Regular cardiac myocyte (primary cell): Measurements from ENCODE around the gene CYP3A5. TPM values are rescaled to one million over a fixed set of nuclear protein-coding genes. Genes with fewer than 3 reads are reported as not detected.

Source experiments
- total RNA-seq: library from RNA; depleted of rRNA; stranded (reverse); fragments of >200 nt; gene quantifications from 2 replicates; pipeline ENCODE4 v1.2.3, GENCODE V29; 2014

Gene CYP3A5
- under 0.01 TPM in 1 of 2 replicates, not detected in the other for total RNA-seq

DNA sequence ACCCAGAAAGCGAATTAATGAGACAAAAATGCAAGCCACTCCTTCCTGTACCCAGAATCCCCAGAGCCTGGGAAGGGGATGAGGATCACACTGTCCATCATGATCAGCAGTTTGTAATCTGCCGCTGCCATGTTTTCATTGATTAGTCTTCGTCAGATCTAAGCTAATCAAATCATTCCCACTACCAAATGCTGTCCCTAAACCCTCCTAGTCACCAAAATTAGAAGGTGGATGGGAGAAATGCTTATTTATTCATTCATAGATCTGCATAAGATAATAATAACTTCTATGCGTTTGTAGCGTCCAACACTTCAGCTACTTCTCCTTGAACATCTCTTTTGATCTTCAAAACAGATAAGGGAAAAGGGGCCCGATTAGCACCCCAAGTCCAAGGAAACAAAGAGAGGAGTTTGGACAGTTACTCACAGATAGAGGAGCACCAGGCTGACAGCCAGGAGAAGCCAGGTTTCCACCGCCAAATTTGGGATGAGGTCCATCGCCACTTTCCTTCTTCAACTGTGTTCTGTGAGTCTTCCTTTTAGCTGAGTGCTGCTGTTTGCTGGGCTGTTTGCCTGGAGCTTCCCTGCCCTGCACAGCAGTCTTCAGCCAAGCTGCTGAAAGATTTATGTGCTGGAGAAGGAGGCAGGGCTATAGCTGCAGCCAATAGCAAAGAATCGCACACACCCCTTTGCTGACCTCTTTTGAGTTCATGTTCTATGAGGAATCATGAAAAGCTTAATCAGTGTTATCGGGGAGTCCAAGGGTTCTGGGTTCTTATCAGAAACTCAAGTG, at the start of gene CYP3A5:
CYP3A5 (minus strand) TSS at position 597 of the 792 bp plus-strand sequence; CDS start at position 497, 100 bp downstream.

DNA sequence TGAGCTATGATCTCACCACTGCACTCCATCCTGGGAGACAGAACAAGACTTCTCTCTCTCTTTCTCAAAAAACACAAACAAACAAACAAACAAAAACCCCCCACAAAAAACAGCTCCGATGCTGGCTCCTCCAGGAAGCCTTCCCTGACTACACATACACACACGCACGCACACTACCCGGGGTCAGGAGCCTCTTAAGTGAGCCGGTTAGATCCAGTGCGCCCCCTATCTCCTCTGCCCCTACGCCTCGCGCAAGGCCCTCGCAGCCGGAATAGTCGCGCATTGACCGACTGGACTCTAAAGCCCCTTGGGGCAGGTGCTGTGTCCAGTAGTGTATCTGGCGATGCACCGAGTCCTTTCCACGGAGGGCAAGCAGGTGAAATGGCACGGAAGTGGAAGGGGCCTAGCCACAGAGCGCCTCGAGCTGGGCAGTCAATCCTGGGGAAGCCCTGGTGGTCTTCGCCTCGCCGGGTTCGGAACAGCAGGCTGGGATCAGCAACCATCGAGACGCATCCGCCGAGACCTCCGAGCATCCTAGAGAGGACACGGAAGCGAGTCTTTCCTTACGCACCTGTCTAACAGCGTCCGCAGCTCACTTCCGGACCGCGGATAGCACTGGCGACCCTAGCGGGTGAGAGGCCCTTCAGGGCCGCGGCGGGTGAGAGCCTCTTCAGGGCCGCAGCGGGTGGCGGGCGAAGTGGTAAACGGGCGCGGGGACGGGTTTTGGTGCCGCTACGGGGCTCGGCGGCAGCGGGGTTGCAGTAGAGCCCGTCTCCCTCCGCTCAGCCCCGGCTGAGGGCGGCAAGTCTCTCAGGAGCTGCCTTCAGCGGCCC, 63.2 kb downstream of the CYP3A5 start, which contains the start of gene ZSCAN25:
ZSCAN25 (plus strand) TSS at position 588 of the 833 bp plus-strand sequence. CDS start 2,661 bp downstream, outside the sequence.

Other genes with a start within 250 kb of the CYP3A5 start
- 7.6 and 9.2 TPM in 2 replicates for gene PTCD1, start 241.2 kb downstream of the CYP3A5 start, total RNA-seq
- gene CPSF4, start 241.1 kb downstream of the CYP3A5 start, total RNA-seq, result 33.9 and 36.1 TPM in 2 replicates
- 825 and 857 TPM in 2 replicates for gene ATP5MF, start 213.8 kb downstream of the CYP3A5 start, total RNA-seq
- 4.2 and 4.8 TPM in 2 replicates for gene ZNF789, start 207.1 kb downstream of the CYP3A5 start, total RNA-seq
- gene ZNF394, start 179.7 kb downstream of the CYP3A5 start, total RNA-seq, result 30.2 and 36.2 TPM in 2 replicates
- 11.5 and 11.8 TPM in 2 replicates for gene ZKSCAN5, start 175.3 kb downstream of the CYP3A5 start, total RNA-seq
- 7.0 and 7.7 TPM in 2 replicates for gene FAM200A, start 127.9 kb downstream of the CYP3A5 start, total RNA-seq
- gene ZNF655, start 121.4 kb downstream of the CYP3A5 start, total RNA-seq, result 45.1 and 46.8 TPM in 2 replicates
- under 0.01 and 0.85 TPM in 2 replicates for gene TMEM225B, start 81.7 kb downstream of the CYP3A5 start, total RNA-seq
- 7.3 and 10.2 TPM in 2 replicates for gene ZSCAN25, start 63.0 kb downstream of the CYP3A5 start, total RNA-seq
- not detected in 2 replicates for gene CYP3A7, start 55.2 kb upstream of the CYP3A5 start, total RNA-seq
- gene CYP3A4, start 104.2 kb upstream of the CYP3A5 start, total RNA-seq, result not detected in 2 replicates
- not detected in 2 replicates for gene CYP3A43, start 148.0 kb upstream of the CYP3A5 start, total RNA-seq
- under 0.01 and 0.28 TPM in 2 replicates for gene OR2AE1, start 197.0 kb upstream of the CYP3A5 start, total RNA-seq
- 16.7 and 22.8 TPM in 2 replicates for gene TRIM4, start 239.5 kb upstream of the CYP3A5 start, total RNA-seq
- 0.19 and 0.28 TPM in 2 replicates for gene GJC3, start 249.6 kb upstream of the CYP3A5 start, total RNA-seq